Kidney epithelial cell (primary cell): ENCODE measurements around the gene KRTAP12-2. TPM values are rescaled to one million over a fixed set of nuclear protein-coding genes. Genes with fewer than 3 reads are reported as not detected.

Experiments
- DNase-seq: peaks from one replicate; pipeline ENCODE4 v3.0.0-alpha.2; 2010; ENCODE audit warnings: low read depth
- H3K27me3 ChIP-seq: 2 replicates; pipeline ENCODE4 v1.6.0; 2011; ENCODE audit warnings: low read length; ENCODE audit not compliant: control insufficient read depth, insufficient read depth
- H3K36me3 ChIP-seq: 2 replicates; pipeline ENCODE4 v1.5.1; 2011; ENCODE audit warnings: low read length; ENCODE audit not compliant: control insufficient read depth, insufficient read depth
- H3K4me3 ChIP-seq: 2 replicates; pipeline ENCODE4 v1.5.1; 2011; ENCODE audit warnings: low read depth, mild to moderate bottlenecking, control low read depth, low read length
- total RNA-seq: library from RNA; depleted of rRNA; stranded (reverse); fragments of >200 nt; gene quantifications from 2 replicates; pipeline ENCODE4 v1.2.3, GENCODE V29; 2015
- TF ChIP-seq, protein P1 (sequence below): IDR thresholded peaks from 2 replicates; pipeline ENCODE4 v1.5.1; 2011; ENCODE audit warnings: mild to moderate bottlenecking, moderate library complexity, low read length, control low read depth, inconsistent platforms; ENCODE audit not compliant: insufficient read depth, poor library complexity, severe bottlenecking

Gene KRTAP12-2
- total RNA-seq, 1 donor from 2014 or later: not detected

DNA sequence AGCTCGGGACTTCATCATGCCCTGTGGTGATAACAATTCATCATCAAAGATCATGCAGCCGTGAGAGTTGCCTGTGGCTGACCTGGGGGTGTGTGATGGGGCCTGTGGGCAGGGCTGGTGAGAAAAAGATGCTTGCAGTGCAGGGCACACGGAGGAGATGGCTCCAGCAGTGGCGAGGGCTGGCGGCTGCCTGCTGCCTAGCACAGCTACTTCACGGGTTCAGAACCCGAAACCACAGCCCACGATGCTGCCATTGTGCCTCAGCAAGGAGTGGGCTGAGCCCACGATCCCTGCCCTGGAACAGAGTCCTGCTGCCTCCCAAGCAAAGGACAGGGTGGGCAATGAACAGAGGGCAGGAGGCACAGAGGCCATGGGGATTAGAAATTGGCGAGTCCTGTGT is 40.5 kb downstream of the KRTAP12-2 start:
- TF ChIP-seq, protein P1, sequence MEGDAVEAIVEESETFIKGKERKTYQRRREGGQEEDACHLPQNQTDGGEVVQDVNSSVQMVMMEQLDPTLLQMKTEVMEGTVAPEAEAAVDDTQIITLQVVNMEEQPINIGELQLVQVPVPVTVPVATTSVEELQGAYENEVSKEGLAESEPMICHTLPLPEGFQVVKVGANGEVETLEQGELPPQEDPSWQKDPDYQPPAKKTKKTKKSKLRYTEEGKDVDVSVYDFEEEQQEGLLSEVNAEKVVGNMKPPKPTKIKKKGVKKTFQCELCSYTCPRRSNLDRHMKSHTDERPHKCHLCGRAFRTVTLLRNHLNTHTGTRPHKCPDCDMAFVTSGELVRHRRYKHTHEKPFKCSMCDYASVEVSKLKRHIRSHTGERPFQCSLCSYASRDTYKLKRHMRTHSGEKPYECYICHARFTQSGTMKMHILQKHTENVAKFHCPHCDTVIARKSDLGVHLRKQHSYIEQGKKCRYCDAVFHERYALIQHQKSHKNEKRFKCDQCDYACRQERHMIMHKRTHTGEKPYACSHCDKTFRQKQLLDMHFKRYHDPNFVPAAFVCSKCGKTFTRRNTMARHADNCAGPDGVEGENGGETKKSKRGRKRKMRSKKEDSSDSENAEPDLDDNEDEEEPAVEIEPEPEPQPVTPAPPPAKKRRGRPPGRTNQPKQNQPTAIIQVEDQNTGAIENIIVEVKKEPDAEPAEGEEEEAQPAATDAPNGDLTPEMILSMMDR: no peak

DNA sequence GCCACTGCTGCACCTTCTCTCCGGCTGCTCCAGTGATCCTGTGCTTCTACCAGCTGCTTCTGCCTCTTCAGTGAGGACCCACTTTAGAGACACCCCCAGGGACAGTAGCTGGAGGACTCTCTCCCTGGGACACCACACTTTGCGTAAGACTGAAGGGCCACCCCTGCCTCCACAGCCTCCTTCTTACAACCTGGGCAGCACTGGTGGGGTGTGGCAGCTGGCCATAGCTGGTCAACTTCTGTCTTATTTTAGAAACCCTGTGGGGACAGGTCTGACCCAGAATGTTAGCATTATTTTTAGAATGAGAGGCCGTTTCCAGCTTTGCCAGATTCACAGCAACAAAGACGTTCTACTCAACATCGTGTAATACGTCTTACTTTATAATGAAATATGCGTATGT is 41.0 kb downstream of the KRTAP12-2 start:
- Histone ChIP-seq H3K4me3 (no peak overlapping the region), H3K27me3 (no peaks in the 10 kb centered on the region), H3K36me3 (no peaks in the 10 kb centered on the region)
- DNase-seq: no peak
- TF ChIP-seq, protein P1: no peak

More for the DNA sequence above, 40.5 kb downstream of the KRTAP12-2 start:
- DNase-seq: no peak
- no peaks in the 10 kb centered on the region for H3K27me3 ChIP-seq
- no peaks in the 10 kb centered on the region for H3K36me3 ChIP-seq
- H3K4me3 ChIP-seq: no peak overlapping the region

DNA sequence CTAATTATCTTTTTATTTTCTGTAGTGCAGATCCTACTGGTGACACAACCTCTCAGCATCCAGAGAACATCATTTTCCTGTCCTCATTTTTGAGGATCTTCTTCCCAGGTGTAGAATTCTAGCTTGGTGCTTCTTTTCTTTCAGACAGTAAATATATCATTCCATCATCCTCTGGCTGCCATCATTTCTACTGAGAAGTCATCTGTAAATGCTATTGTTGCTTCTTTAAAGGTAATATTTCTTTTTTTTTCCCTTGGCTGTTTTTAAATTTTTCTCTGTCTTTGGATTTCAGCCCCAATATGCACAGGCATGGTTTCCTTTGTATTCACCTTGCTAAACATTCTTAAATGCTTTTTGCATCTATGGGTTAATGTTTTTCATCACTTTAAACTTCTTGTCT is 43.2 kb downstream of the KRTAP12-2 start:
- Histone ChIP-seq H3K36me3 (no peaks in the 10 kb centered on the region), H3K4me3 (no peak overlapping the region), H3K27me3 (no peaks in the 10 kb centered on the region)
- no peak for DNase-seq
- TF ChIP-seq, protein P1: no peak

DNA sequence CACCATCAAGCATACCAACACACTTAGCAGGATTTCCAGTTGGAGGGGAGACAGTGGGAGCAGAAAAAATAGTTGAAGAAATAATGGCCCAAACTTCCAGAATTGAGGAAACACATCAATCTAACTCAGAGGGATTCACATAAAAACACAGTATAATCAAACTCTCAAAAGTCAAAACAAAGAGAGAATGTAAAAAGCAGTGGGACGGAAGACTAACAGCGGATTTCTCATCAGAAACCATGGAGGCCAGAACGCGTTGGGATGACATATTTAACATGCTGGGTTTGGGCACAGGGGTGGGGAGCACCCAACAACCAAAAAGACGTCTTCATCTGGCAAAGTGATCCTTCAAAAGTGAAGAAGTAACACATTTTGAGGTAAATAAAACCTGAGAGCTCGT is 46.8 kb downstream of the KRTAP12-2 start:
- Histone ChIP-seq H3K36me3 (no peaks in the 10 kb centered on the region), H3K27me3 (peaks cover 6% of the 10 kb centered on the region), H3K4me3 (no peak overlapping the region)
- DNase-seq: no peak
- TF ChIP-seq, protein P1: no peak

DNA sequence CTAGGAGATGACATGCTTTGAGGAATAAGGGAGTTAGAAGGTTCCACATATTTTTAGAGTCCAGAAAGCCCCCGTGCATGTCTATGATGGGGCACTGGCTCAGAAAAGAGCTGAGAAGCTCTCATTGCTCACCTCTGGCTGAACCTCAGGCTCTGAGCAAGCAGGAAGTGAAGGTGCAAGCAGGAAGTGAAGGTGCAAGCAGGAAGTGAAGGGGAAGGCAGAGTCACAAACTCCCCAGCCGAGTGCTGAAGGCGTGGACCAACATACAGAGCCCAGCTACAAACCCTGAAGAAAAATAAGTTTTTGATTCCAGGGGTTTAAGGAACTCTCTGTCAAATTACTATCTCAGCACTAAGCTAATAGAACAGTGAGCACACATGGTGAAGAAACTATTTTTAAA is 47.8 kb downstream of the KRTAP12-2 start:
- DNase-seq: no peak
- H3K27me3 ChIP-seq: peaks cover 6% of the 10 kb centered on the region
- no peak overlapping the region for H3K4me3 ChIP-seq
- TF ChIP-seq, protein P1: no peak
- no peaks in the 10 kb centered on the region for H3K36me3 ChIP-seq

DNA sequence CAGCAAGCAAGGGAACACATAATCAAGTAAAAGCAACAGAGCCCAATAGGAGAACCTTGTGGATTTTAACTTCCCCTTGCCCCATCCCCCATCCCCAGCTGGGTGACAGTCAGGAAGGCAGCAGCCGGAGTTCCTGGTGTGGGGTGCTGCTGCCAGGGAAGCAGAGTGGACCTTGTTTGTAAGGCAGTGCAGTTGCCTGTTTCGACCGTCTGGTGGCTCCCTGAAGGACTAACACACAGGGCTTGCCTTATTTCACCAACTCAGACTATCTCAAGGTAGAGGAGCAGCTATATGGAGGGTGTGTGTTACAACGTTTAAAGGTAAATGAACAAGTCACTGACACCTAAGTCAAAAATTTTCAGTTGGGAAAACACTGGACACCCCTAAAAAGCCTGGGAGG is 48.2 kb downstream of the KRTAP12-2 start:
- DNase-seq: no peak
- Histone ChIP-seq H3K27me3 (peaks cover 6% of the 10 kb centered on the region), H3K4me3 (no peak overlapping the region), H3K36me3 (no peaks in the 10 kb centered on the region)
- TF ChIP-seq, protein P1: no peak
